K562 (cell line): ENCODE results near the gene VWA3A. TPM values are rescaled to one million over a fixed set of nuclear protein-coding genes. Genes with fewer than 3 reads are reported as not detected.

ENCODE experiments used
- BRF1 ChIP-seq: IDR thresholded peaks from 3 replicates; pipeline ENCODE4 v1.6.1; 2011; ENCODE audit warnings: borderline replicate concordance, mild to moderate bottlenecking; ENCODE audit not compliant: insufficient read length; ENCODE audit errors: extremely low read depth
- CUX1 ChIP-seq: fragments of 200-800 bp; sonication (Bioruptor generic); IDR thresholded peaks from 2 replicates; pipeline ENCODE4 v1.6.1; 2016; ENCODE audit warnings: missing genetic modification characterization, missing compliant biosample characterization
- ESRRA ChIP-seq: fragments of 450-650 bp; IDR thresholded peaks from 2 replicates; pipeline ENCODE4 v1.6.1; 2014; ENCODE audit warnings: low read depth, mild to moderate bottlenecking, moderate library complexity, borderline replicate concordance
- GMEB1 ChIP-seq: fragments of 250-450 bp; sonication (Bioruptor Pico); IDR thresholded peaks from 2 replicates; pipeline ENCODE4 v1.4.0; 2020; ENCODE audit warnings: mild to moderate bottlenecking
- HDAC6 ChIP-seq: IDR thresholded peaks from 2 replicates; pipeline ENCODE4 v1.6.1; 2012; ENCODE audit warnings: low read depth, mild to moderate bottlenecking, control low read depth, inconsistent platforms, low read length, moderate library complexity
- KAT2B ChIP-seq: IDR thresholded peaks from one replicate; pipeline ENCODE4 v1.6.1; 2012; ENCODE audit warnings: low read depth, mild to moderate bottlenecking, control low read depth, inconsistent platforms, low read length, moderate library complexity
- LCOR ChIP-seq: sonication (generic); formaldehyde crosslinking; IDR thresholded peaks from 2 replicates; pipeline ENCODE4 v1.8.0; 2022; ENCODE audit warnings: mild to moderate bottlenecking, missing genetic modification reagents
- MAFK ChIP-seq: IDR thresholded peaks from 2 replicates; pipeline ENCODE4 v1.6.1; 2011; ENCODE audit warnings: low read length, improper control_type of control experiment
- MBD2 ChIP-seq: sonication (generic); IDR thresholded peaks from 2 replicates; pipeline ENCODE4 v1.6.1; 2016; ENCODE audit warnings: low read depth, borderline replicate concordance
- NFYB ChIP-seq: IDR thresholded peaks from 2 replicates; pipeline ENCODE4 v1.6.1; 2011; ENCODE audit warnings: mild to moderate bottlenecking, moderate library complexity; ENCODE audit not compliant: insufficient read length; ENCODE audit errors: extremely low read depth
- PTTG1 ChIP-seq: fragments of 450-650 bp; IDR thresholded peaks from 2 replicates; pipeline ENCODE4 v1.6.1; 2016; ENCODE audit warnings: low read depth, mild to moderate bottlenecking, missing genetic modification characterization, missing compliant biosample characterization
- RBM22 ChIP-seq: fragments of 200-400 bp; formaldehyde crosslinking; IDR thresholded peaks from 2 replicates; pipeline ENCODE4 v1.6.1; 2018; ENCODE audit warnings: low read length, low read depth; ENCODE audit not compliant: poor library complexity, severe bottlenecking
- SLC30A9 ChIP-seq: fragments of 250-450 bp; sonication (Bioruptor Pico); IDR thresholded peaks from 2 replicates; pipeline ENCODE4 v1.8.0; 2022; ENCODE audit warnings: mild to moderate bottlenecking, moderate library complexity
- SP1 ChIP-seq: sonication (generic); formaldehyde crosslinking; IDR thresholded peaks from 2 replicates; pipeline ENCODE4 v1.8.1; 2022; ENCODE audit warnings: mild to moderate bottlenecking, missing genetic modification reagents
- TBL1XR1 ChIP-seq, 2 experiments: IDR thresholded peaks; 2 replicates each; pipeline ENCODE4 v1.6.1; 2012; ENCODE audit warnings: improper control_type of control experiment in 2 of 2, low read length in 2 of 2, mild to moderate bottlenecking in 1 of 2
- TFAP4 ChIP-seq: sonication (generic); formaldehyde crosslinking; IDR thresholded peaks from 2 replicates; pipeline ENCODE4 v1.8.0; 2022; ENCODE audit warnings: missing genetic modification reagents, mild to moderate bottlenecking, moderate library complexity, borderline replicate concordance
- ZNF282 ChIP-seq: sonication (generic); formaldehyde crosslinking; IDR thresholded peaks from 2 replicates; pipeline ENCODE4 v1.8.1; 2023; ENCODE audit warnings: missing genetic modification reagents
- ZNF740 ChIP-seq, 3 experiments: fragments of 200-800 bp in 1 of 3; sonication (Bioruptor generic) in 1 of 3; sonication (generic) in 1 of 3; formaldehyde crosslinking in 1 of 3; IDR thresholded peaks; 2 replicates each; pipeline versions ENCODE4 v1.6.1 to v1.8.0; 2016 to 2022; ENCODE audit warnings: mild to moderate bottlenecking in 2 of 3, missing compliant biosample characterization in 2 of 3, missing genetic modification characterization in 2 of 3, missing genetic modification reagents in 1 of 3
- polyA plus RNA-seq, 8 experiments: library from polyadenylated mRNA; depleted of rRNA in 4 of 8; stranded (reverse) in 5 of 8; unstranded in 3 of 8; fragments of >200 nt; fragmentation: Nextera tagmentation in 2 of 8; fragmentation: Illumina TruSeq in 1 of 8; extraction: Ambion mirVana in 2 of 8; extraction: Trizol in 1 of 8; gene quantifications; 2 replicates each; pipeline versions ENCODE4 v1.2.1 to v1.2.3, GENCODE V29; 2011 to 2014; ENCODE audit warnings: inconsistent platforms in 1 of 8, missing spikeins in 1 of 8
- total RNA-seq, 7 experiments: library from RNA; depleted of rRNA in 6 of 7; stranded (reverse); fragments of >200 nt in 6 of 7; fragmentation: Illumina TruSeq in 2 of 7; extraction: Trizol in 2 of 7; gene quantifications; 2 replicates each; pipeline versions ENCODE4 v1.2.1 to v1.2.3, GENCODE V29; 2011 to 2021; ENCODE audit warnings: low replicate concordance in 1 of 7

VWA3A gene
- total and polyA plus RNA-seq, 9 of the 15 experiments (the other 6 are each of a cell fraction or from before 2014, with no cell fraction given): not detected

- TF ChIP-seq BRF1: no peak
- no peak for TF ChIP-seq CUX1 (CRISPR knock-in tag)
- TF ChIP-seq TBL1XR1 (IDR thresholded peaks at IDR 0.05; ENCODE audit: low read length in 2 of 2): no peak
- TF ChIP-seq MBD2: no peak
- TF ChIP-seq ZNF282 (CRISPR knock-in tag): no peak
- no peak; the same call in 1 of the 2 replicates for TF ChIP-seq ESRRA
- no peak for TF ChIP-seq KAT2B
- TF ChIP-seq MAFK: no peak
- TF ChIP-seq PTTG1: no peak
- TF ChIP-seq HDAC6: no peak
- TF ChIP-seq SLC30A9 (CRISPR knock-in tag): no peak
- no peak for TF ChIP-seq ZNF740 (CRISPR knock-in tag; IDR thresholded peaks at IDR 0.05)
- no peak for TF ChIP-seq ZNF740 (tag; IDR thresholded peaks at IDR 0.05)
- no peak for TF ChIP-seq NFYB
- peak; percentile 61; the same call in 1 of the 2 replicates for TF ChIP-seq TFAP4 (CRISPR knock-in tag)
- no peak for TF ChIP-seq RBM22
- TF ChIP-seq SP1 (CRISPR knock-in tag): peak; percentile 96
- TF ChIP-seq LCOR (CRISPR knock-in tag): no peak
- TF ChIP-seq GMEB1 (CRISPR knock-in tag): 0 out of 2 replicates have a peak, but pooled peaks have one; percentile 14
Observed at GRCh38 chr16:22190776-22191531, 98.6 kb downstream of the VWA3A start (continued).
